Stimulated activated naive CD8-positive, alpha-beta T cell treated with anti-CD3 and anti-CD28 coated beads, Interleukin-15, amount 100 ng/mL, for 72 hours (primary cell): ENCODE measurements around the gene DLD.
"Not testable (repeated sequence)": the region's sequence is repeated elsewhere in the genome, so short reads cannot be mapped to it uniquely, and the experiment has no call there.

Experiments used
- ATAC-seq: fragments of 150-1000 bp; cut with Tn5 transposase; 2 replicates; pipeline ENCODE4 v1.10.0; 2021; ENCODE audit warnings: mild to moderate bottlenecking, moderate library complexity
- DNase-seq, 2 donors: peaks; one replicate each; pipeline ENCODE4 v3.0.0; 2021 to 2022
- H3K27ac Mint-ChIP-seq, 2 donors: one replicate each; pipeline ENCODE4 v1.8.0; 2022; ENCODE audit warnings: mild to moderate bottlenecking in 2 of 2, mixed read lengths in 2 of 2, moderate library complexity in 2 of 2
- H3K27me3 Mint-ChIP-seq: one replicate; pipeline ENCODE4 v1.8.0; 2022; ENCODE audit warnings: mixed read lengths
- H3K4me1 Mint-ChIP-seq: one replicate; pipeline ENCODE4 v1.8.0; 2022; ENCODE audit warnings: mild to moderate bottlenecking, mixed read lengths
- H3K4me3 Mint-ChIP-seq, 2 donors: one replicate each; pipeline ENCODE4 v1.8.0; 2022; ENCODE audit warnings: mild to moderate bottlenecking in 2 of 2, mixed read lengths in 2 of 2, moderate library complexity in 1 of 2
- H3K9me3 Mint-ChIP-seq, 2 donors: one replicate each; pipeline ENCODE4 v1.8.0; 2022; ENCODE audit warnings: mixed read lengths in 2 of 2

DLD gene, protein sequence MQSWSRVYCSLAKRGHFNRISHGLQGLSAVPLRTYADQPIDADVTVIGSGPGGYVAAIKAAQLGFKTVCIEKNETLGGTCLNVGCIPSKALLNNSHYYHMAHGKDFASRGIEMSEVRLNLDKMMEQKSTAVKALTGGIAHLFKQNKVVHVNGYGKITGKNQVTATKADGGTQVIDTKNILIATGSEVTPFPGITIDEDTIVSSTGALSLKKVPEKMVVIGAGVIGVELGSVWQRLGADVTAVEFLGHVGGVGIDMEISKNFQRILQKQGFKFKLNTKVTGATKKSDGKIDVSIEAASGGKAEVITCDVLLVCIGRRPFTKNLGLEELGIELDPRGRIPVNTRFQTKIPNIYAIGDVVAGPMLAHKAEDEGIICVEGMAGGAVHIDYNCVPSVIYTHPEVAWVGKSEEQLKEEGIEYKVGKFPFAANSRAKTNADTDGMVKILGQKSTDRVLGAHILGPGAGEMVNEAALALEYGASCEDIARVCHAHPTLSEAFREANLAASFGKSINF

DNA sequence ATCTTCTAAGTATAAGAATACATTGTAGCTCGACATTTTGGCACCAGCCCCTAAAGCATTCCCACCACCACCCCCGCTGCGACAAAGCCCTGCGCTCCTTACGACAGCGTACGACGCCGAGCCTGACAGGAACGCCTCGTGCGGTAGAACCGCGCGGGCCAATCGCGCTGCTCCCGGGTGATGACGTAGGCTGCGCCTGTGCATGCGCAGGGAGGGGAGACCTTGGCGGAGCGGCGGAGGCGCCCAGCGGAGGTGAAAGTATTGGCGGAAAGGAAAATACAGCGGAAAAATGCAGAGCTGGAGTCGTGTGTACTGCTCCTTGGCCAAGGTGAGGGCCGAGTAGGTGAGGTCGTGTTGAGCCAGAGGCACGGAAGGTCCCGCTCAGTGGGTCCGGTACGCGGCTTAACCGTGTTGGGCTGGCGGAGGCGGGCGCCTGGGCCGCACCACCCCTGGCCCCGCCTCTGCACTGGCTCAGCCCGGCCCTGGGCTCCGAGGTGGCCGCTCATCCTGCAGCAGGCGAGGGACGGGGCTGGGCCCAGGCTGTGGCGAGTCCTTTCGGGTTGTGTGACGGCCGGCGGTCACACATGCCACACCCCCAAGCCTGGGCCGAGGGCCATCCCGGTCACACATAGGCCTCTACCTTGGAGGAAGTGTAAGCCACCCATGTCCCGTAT lies at the start of gene DLD:
TSS of gene DLD (plus strand) at position 222 of the 674 bp plus-strand sequence. CDS start at position 290, 68 bp downstream.
- peak within 1 kb of the TSS; percentile 97 to 98 for H3K27ac Mint-ChIP-seq
- ATAC-seq (peak; percentile 99), DNase-seq (peak; percentile 88 to 93)
- peak within 1 kb of the TSS; percentile 91 to 98 for H3K4me3 Mint-ChIP-seq
- peaks cover 38% of the 10 kb centered on the region for H3K4me1 Mint-ChIP-seq
- no peaks in the 10 kb centered on the region for H3K9me3 Mint-ChIP-seq
- no peaks in the 10 kb centered on the region for H3K27me3 Mint-ChIP-seq

DNA sequence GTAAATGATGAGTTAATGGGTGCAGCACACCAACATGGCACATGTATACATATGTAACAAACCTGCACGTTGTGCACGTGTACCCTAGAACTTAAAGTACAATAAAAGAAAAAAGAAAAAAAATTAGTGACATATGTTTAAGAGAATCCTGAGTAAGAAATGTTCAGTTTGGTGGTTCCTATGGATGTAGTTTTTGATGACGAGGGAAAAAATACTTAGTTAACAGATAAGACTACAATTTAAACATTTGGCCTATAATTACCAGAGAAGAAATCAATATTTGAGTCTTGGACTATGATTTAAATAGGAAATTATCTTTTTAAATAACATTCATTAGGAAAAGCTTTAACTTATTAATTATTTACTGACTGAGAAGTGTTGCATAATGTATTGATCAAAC lies 48.8 kb upstream of the DLD start:
- ATAC-seq = no peak
- Mint-ChIP-seq H3K9me3 (peaks cover 7% of the 10 kb centered on the region in 2 donors), H3K4me3 (no peak overlapping the region), H3K27me3 (no peaks in the 10 kb centered on the region), H3K27ac (no peak overlapping the region), H3K4me1 (no peaks in the 10 kb centered on the region)
- no peak for DNase-seq

DNA sequence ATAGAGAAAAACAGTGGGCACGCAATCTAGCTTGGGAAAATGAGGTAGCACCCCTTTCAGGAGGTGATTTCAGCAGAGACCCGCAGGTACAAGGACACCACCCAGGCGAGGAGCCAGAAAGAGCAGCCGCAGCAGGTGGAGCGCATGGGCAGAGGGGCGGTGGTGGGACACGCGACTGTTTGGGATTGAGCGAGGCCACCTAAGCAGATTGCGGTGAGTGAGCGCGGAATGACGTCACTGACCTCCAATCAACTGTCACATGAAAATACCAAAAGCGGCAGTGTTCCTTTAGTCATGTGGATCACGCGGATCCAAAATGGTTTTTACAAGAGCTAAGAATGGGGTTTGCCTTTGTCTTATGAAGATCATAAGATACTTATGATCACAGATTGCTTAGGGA lies 47.8 kb upstream of the DLD start:
- ATAC-seq (no peak), DNase-seq (no peak)
- H3K4me3 Mint-ChIP-seq = no peak overlapping the region
- no peak overlapping the region for H3K27ac Mint-ChIP-seq
- H3K9me3 Mint-ChIP-seq = peaks cover 7% of the 10 kb centered on the region in 2 donors
- no peaks in the 10 kb centered on the region for H3K27me3 Mint-ChIP-seq
- no peaks in the 10 kb centered on the region for H3K4me1 Mint-ChIP-seq

DNA sequence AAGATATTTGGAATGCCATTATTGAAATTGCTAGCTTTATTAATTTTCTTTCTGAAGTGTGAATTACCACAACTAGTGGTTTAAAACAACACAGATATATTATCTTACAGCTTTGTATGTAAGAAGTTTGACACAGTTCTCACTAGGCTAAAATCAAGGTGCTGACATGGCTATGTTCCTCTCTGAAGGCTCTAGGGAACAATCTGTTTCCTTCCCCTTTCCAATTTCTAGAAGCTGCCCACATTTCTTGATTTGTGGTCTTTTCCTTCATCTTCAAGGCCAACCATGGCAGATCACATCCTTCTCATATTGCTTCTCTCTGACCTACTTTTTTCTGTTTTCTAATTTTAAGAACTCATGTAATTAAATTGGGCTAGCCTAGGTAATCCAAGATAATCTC lies 44.7 kb upstream of the DLD start:
- no peaks in the 10 kb centered on the region for H3K4me1 Mint-ChIP-seq

DNA sequence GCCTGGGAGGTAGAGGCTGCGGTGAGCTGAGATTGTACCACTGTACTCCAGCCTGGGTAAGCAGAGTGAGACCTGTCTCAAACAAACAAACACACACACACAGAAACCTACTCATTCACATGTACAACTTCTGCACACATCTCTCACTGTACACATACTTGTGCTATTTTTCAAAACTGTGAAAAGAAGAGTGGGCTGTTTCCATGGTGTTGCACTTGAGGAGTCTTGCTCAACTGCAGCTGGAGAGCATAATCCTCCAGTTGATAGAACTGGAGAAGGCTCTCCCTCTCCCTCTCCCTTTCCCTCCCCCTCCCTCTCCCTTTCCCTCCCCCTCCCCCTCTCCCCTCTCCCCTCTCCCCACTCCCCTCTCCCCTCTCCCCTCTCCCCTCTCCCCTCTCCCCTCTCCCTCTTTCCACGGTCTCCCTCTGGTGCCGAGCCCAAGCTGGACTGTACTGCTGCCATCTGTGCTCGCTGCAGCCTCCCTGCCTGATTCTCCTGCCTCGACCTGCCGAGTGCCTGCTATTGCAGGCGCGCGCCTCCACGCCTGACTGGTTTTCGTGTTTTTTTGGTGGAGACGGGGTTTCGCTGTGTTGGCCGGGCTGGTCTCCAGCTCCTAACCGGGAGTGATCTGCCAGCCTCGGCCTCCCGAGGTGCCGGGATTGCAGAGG lies 43.7 kb upstream of the DLD start:
- no peaks in the 10 kb centered on the region for H3K9me3 Mint-ChIP-seq
- H3K4me3 Mint-ChIP-seq = no peak overlapping the region
- no peaks in the 10 kb centered on the region for H3K27me3 Mint-ChIP-seq
- DNase-seq (no peak), ATAC-seq (no peak)
- H3K27ac Mint-ChIP-seq = no peak overlapping the region
- no peaks in the 10 kb centered on the region for H3K4me1 Mint-ChIP-seq

More for the DNA sequence above, 44.7 kb upstream of the DLD start:
- Mint-ChIP-seq H3K27ac (no peak overlapping the region), H3K27me3 (no peaks in the 10 kb centered on the region), H3K4me3 (no peak overlapping the region), H3K9me3 (no peaks in the 10 kb centered on the region)
- ATAC-seq (no peak), DNase-seq (no peak)

DNA sequence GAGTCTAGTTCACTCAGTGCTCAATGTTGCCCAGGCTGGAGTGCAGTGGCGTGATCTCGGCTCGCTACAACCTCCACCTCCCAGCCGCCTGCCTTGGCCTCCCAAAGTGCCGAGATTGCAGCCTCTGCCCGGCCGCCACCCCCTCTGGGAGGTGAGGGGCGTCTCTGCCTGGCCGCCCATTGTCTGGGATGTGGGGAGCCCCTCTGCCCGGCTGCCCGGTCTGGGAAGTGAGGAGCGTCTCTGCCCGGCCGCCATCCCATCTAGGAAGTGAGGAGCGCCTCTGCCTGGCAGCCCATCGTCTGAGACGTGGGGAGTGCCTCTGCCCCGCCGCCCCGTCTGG lies 43.2 kb upstream of the DLD start:
- DNase-seq, ATAC-seq, H3K27me3 Mint-ChIP-seq: not testable (repeated sequence)

DNA sequence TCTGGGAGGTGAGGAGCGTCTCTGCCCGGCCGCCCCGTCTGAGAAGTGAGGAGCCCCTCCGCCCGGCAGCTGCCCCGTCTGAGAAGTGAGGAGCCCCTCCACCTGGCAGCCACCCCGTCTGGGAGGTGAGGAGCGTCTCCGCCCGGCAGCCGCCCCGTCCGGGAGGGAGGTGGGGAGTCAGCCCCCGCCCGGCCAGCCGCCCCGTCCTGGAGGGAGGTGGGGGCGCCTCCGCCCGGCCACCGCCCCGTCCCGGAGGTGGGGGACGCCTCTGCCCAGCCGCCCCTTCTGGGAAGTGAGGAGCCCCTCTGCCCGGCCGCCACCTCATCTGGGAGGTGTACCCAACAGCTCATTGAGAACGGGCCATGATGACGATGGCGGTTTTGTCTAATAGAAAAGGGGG lies 42.8 kb upstream of the DLD start:
- not testable (repeated sequence) for ATAC-seq, H3K27me3 Mint-ChIP-seq, H3K4me3 Mint-ChIP-seq, DNase-seq, H3K4me1 Mint-ChIP-seq, H3K9me3 Mint-ChIP-seq, H3K27ac Mint-ChIP-seq

More for the DNA sequence above, 43.2 kb upstream of the DLD start:
- H3K4me3 Mint-ChIP-seq, H3K27ac Mint-ChIP-seq, H3K9me3 Mint-ChIP-seq, H3K4me1 Mint-ChIP-seq: not testable (repeated sequence)

DNA sequence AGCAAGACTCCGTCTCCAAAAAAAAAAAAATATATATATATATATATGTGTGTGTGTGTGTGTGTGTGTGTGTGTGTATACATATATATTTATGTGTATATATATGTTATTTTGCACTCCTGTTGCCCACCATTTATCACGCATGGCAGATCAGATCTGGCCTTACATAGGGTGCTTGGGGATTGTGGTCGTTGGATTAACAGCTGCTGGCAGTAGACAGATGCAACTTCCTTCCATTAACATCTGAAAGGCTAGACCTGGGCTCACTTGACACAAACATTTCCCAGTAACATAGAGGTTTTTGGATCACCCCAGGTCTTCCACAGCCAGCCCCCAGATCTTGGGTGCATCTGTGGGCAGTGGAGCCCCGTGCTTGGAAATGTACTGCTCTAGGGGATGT lies 40.8 kb upstream of the DLD start:
- H3K4me1 Mint-ChIP-seq = no peaks in the 10 kb centered on the region
- H3K4me3 Mint-ChIP-seq = no peak overlapping the region
- no peak for DNase-seq
- H3K27me3 Mint-ChIP-seq = no peaks in the 10 kb centered on the region
- H3K9me3 Mint-ChIP-seq = no peaks in the 10 kb centered on the region
- H3K27ac Mint-ChIP-seq = no peak overlapping the region
- ATAC-seq = no peak

DNA sequence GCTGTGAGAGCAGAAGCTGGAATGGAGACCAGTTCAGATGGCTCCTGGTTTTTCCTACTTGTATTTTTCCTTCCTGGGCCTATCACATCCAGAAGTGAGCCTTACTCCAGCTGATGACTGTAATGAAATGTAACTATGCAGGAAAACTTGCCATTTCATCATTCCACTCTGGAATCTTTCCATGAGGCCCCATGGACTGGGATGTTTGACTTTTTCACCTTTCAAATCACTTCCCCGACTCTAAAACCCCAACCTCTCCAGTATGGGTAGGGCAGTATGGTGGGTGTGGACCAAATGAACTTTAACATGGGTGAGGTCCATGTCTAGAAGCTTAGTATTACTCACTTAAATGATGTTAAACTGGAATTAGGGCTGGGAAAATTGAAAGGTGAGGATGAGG lies 40.3 kb upstream of the DLD start:
- Mint-ChIP-seq H3K4me3 (no peak overlapping the region), H3K4me1 (no peaks in the 10 kb centered on the region), H3K27me3 (no peaks in the 10 kb centered on the region), H3K9me3 (no peaks in the 10 kb centered on the region), H3K27ac (no peak overlapping the region)
- no peak for DNase-seq
- no peak for ATAC-seq

DNA sequence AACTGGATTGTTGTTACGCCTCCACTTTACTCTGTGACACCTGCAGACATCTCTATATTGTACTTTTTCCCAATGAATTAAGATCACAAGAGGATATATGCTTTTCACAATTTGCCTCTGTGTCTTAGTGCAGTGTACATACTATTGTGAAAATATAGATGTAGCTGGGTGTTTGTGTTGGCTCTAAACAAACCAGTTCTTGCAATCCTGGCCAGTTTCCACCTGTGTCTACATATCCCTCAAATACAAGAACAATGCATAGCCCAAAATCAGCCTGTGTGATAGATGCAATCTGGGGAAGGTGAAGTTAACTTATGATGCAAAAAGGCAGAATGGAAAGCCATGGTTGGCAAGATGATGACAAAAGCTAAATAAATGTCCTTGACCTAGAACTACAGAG lies 36.5 kb upstream of the DLD start:
- H3K4me3 Mint-ChIP-seq = no peak overlapping the region
- no peaks in the 10 kb centered on the region for H3K9me3 Mint-ChIP-seq
- DNase-seq = no peak
- H3K27me3 Mint-ChIP-seq = no peaks in the 10 kb centered on the region
- no peak overlapping the region for H3K27ac Mint-ChIP-seq
- no peak for ATAC-seq
- peaks cover 25% of the 10 kb centered on the region for H3K4me1 Mint-ChIP-seq

DNA sequence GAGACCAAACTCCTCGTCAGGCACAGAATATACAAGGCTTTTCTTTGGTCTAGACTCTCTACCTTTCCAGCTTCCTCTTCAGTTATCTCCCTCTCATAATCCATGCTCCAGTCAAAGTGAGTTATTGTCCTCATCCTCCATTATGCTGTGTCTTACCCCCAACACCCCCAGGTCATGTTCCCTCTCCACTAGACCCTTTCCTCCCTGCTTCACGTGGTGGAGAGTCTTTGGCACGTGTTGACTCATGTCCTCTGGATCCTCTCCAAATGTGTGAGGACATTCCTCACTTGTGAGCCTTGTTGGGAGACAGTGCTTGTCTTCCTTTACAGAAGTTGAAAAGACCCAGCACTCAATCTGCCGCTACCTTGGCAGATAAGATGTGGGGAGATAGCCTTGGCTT lies 36.0 kb upstream of the DLD start:
- H3K27me3 Mint-ChIP-seq = no peaks in the 10 kb centered on the region
- peak overlapping the region in 1 of 2 donors; percentile 16 for H3K27ac Mint-ChIP-seq
- H3K4me1 Mint-ChIP-seq = peaks cover 25% of the 10 kb centered on the region
- no peak overlapping the region for H3K4me3 Mint-ChIP-seq
- ATAC-seq = no peak
- DNase-seq = no peak
- H3K9me3 Mint-ChIP-seq = no peaks in the 10 kb centered on the region

DNA sequence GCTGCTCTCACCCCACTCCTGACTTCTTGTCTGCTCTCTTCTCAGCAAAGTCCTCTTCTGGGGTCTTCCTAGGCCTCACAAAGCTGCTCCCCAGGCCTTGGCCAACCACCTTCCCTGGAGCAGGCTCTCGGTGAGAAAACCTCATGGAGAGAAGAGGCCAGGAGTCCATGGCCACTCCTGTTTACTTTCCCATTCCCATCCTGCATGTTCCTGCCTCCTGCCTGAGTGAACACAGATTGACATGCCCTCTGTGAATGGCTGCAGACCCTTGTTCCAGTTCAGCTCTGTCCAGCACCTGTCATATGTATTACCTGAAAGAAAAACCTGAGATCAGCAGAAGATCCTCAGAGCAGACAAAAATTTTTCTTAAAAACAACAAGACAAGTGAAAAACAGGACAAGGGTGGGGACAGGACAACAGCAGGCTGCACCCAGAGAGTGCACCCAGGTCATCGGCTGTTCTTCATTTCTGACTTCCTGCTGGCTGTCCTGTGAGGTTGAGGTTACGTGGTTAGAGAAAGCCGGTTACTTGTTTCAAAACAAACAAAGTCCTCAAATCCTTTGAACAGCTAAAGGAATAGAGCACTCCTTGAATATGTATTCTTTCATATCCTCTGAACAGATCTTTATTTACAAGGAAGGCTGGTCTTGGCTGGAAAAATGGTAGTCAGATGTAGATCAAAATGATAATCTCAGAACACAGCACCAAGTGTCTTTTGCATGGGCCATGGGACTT lies 34.0 kb upstream of the DLD start:
- Mint-ChIP-seq H3K27ac (peak overlapping the region; percentile 43 to 90), H3K27me3 (no peaks in the 10 kb centered on the region), H3K9me3 (no peaks in the 10 kb centered on the region), H3K4me3 (peak overlapping the region; percentile 21 to 31), H3K4me1 (peaks cover 25% of the 10 kb centered on the region)
- ATAC-seq (peak; percentile 91), DNase-seq (peak in 1 of 2 donors; percentile 42)

DNA sequence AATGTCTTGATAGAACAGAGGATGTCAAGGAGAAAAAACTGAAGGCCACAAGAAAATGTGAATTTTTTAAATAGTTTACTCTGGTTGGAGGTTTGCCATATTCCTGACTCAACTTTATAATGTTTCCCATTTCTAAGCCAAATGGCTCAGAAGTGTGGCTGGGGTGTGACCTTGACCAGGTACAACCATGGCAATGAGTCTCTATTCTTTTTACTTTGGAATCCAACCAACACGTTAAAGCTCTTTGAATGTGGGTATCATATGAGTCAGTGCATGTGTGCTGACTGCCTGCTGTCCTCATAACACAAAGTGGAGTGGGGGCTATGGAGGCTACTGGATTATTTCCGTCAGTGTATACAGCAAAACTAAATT lies 33.5 kb upstream of the DLD start:
- peaks cover 25% of the 10 kb centered on the region for H3K4me1 Mint-ChIP-seq
- no peaks in the 10 kb centered on the region for H3K27me3 Mint-ChIP-seq
- DNase-seq (no peak), ATAC-seq (peak; percentile 73)
- H3K4me3 Mint-ChIP-seq = peak overlapping the region in 1 of 2 donors; percentile 31
- no peaks in the 10 kb centered on the region for H3K9me3 Mint-ChIP-seq
- peak overlapping the region in 1 of 2 donors; percentile 90 for H3K27ac Mint-ChIP-seq

DNA sequence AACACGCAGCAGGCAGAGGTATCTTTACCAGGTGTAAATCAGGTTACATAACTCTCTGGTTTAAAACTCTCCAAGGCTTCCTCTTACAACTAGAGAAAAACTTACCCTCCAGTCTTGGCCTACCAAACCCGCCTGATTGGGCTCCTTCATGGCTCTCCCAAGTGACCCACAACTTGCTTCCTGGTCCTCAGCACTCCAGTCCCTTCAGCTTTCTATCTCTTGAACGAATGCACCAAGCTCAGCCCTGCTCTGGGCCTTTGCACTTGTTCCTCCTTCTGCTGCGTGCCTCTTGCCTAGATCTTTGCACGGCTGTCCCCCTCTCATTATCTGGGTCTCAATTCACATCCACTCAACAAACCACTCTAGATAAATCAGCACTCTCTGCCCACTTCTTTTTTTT lies 32.7 kb upstream of the DLD start:
- Mint-ChIP-seq H3K27ac (no peak overlapping the region), H3K4me3 (no peak overlapping the region), H3K9me3 (no peaks in the 10 kb centered on the region), H3K4me1 (peaks cover 25% of the 10 kb centered on the region), H3K27me3 (no peaks in the 10 kb centered on the region)
- no peak for DNase-seq
- no peak for ATAC-seq

DNA sequence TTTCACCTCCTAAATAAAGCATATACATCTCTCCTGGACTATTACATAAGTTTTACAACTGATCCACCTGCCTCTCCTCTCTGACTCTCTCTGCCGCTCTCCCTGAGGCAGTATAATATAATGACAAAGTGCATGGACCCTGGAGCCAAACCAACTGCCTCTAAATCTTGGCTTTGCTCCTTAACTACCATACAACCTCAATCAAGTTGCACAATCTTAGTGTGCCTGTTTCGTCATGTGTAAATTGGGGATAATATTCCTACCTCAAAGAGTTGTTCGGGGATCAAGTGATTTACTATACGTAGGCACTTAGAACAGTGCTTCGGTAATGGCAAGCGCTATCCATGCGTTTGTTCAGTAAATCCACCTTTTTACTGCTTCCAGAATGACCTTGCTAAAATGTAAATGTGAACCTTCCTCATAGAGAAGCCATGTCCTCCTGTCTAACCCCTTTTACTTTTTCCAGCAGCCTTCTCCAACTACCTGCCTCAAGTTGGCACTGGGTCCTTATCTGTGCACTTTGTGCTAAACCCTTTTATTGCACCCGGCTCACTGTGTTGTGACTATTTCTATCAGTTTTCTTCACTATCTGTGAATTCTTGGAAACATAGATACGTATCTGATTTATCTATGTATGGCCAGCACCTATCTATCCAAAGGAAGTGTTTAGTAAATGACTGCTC lies 30.6 kb upstream of the DLD start:
- Mint-ChIP-seq H3K4me3 (no peak overlapping the region), H3K9me3 (no peaks in the 10 kb centered on the region), H3K4me1 (peaks cover 35% of the 10 kb centered on the region), H3K27me3 (no peaks in the 10 kb centered on the region), H3K27ac (no peak overlapping the region)
- DNase-seq (no peak), ATAC-seq (no peak)
